Measurements from ENCODE around the gene CDK17.

Gene CDK17

DNA sequence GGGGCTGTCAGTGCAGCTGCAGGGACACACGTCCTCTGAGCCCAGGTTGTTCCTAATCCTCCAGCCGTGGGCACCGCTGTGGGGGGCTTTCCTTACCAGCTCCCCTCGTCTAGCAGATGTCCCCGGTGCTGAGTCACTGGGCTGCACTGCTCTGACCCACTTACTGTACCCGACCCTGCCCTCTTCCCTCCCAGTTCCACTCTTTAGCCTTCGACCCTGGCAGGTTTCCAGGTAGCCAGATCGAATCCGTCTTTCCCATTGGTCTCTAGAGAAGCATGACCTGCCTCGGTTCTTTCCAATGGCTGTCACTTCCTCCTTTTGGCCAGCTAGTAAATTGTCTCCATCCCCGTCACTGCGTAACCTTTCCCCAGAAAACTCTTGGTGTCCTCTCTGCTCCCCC is 157.6 kb downstream of the CDK17 start:
- TF ChIP-seq, protein P1, sequence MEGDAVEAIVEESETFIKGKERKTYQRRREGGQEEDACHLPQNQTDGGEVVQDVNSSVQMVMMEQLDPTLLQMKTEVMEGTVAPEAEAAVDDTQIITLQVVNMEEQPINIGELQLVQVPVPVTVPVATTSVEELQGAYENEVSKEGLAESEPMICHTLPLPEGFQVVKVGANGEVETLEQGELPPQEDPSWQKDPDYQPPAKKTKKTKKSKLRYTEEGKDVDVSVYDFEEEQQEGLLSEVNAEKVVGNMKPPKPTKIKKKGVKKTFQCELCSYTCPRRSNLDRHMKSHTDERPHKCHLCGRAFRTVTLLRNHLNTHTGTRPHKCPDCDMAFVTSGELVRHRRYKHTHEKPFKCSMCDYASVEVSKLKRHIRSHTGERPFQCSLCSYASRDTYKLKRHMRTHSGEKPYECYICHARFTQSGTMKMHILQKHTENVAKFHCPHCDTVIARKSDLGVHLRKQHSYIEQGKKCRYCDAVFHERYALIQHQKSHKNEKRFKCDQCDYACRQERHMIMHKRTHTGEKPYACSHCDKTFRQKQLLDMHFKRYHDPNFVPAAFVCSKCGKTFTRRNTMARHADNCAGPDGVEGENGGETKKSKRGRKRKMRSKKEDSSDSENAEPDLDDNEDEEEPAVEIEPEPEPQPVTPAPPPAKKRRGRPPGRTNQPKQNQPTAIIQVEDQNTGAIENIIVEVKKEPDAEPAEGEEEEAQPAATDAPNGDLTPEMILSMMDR (IDR thresholded peaks at IDR 0.05; ENCODE audit: low read depth, low read length) = no peak
- no peak for DNase-seq (ENCODE audit: low read depth in 2 of 2)
- H3K4me3 ChIP-seq (replicated peaks in 1 of 2; ENCODE audit: low read depth in 2 of 2, low read length in 2 of 2) = no peak overlapping the region

- peak; percentile 71 to 83 for DNase-seq (ENCODE audit: low read depth in 2 of 2)
- no peak overlapping the region for H3K4me3 ChIP-seq (replicated peaks in 1 of 2; ENCODE audit: low read depth in 2 of 2, low read length in 2 of 2)
- TF ChIP-seq, protein P1 (IDR thresholded peaks at IDR 0.05; ENCODE audit: low read depth, low read length) = no peak
Measured at GRCh38 chr12:96241846-96242256, 158.4 kb downstream of the CDK17 start.

DNA sequence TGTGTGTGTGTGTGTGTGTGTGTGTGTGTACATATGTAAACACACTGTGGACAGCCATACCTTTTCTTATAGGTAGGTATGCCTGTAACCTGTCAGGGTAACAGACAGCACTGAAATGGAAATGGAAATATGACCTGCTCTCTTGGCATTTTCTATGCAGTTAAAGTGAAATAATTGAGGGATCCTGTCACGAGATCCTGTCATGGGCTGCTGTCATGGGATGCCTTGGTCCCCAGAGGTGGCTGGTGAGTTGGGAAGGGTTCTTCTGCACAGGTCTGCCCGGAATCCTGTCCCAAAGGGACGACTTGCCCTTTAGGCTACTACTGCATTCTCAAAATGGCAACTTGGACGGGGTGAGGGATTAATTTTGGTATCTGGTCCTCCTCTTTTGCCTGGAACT is 158.8 kb downstream of the CDK17 start:
- TF ChIP-seq, protein P1 (IDR thresholded peaks at IDR 0.05; ENCODE audit: low read depth, low read length) = no peak
- no peak for DNase-seq (ENCODE audit: low read depth in 2 of 2)
- no peak overlapping the region for H3K4me3 ChIP-seq (replicated peaks in 1 of 2; ENCODE audit: low read depth in 2 of 2, low read length in 2 of 2)

GRCh38 chr12:96240656-96241055 is 159.6 kb downstream of the CDK17 start:
- DNase-seq (ENCODE audit: low read depth in 2 of 2) = no peak
- TF ChIP-seq, protein P1 (IDR thresholded peaks at IDR 0.05; ENCODE audit: low read depth, low read length) = no peak

DNA sequence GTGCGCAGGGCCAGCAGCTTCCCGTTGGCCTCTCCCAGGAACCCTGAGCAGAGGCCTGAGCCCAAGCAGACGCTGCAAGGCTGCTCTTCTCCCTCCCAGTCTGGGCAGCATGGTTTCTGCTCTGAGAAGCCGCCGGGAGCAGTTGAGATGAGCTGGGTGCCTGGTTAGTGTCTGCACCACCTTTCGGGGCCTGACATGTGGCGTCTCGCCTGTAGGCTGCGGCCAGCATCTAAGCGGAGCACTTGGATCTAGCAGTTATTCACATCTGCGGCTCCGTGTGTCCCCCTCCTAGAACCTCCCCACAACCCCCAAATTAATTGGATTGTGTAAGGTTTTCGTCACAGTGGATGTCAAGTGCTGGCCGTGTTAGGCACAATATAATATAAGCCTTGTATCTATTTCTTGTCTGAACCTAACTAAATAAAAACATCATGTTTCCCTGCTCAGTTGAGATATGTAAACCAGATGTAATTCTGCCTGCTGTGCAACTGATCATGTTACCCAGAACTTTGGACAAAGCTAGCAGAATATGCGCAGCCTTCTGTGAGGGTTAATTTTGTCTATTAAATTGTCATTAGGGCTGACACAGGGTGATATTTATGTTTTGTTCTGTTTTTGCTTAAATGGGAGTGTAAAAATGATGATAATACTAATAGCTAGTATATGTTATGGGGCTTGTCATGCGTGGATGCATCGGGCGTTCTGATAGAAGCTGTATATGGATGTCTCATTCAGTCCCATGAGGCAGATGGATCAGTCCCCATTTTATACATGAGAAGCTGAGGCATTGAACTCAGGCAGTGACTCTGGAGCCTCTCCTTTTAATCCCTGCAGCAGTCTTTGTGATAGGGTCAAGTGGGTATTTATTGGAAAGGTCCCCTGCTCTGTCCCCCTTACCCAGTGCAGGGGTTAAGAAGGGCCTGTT is 160.3 kb downstream of the CDK17 start:
- TF ChIP-seq, protein P1 (IDR thresholded peaks at IDR 0.05; ENCODE audit: low read depth, low read length) = no peak
- H3K4me3 ChIP-seq (replicated peaks in 1 of 2; ENCODE audit: low read depth in 2 of 2, low read length in 2 of 2) = no peak overlapping the region
- DNase-seq (ENCODE audit: low read depth in 2 of 2) = peak in 1 of 2 donors; percentile 70

More at GRCh38 chr12:96240656-96241055, 159.6 kb downstream of the CDK17 start:
- no peak overlapping the region for H3K4me3 ChIP-seq (replicated peaks in 1 of 2; ENCODE audit: low read depth in 2 of 2, low read length in 2 of 2)

- TF ChIP-seq, protein P1 (IDR thresholded peaks at IDR 0.05; ENCODE audit: low read depth, low read length) = no peak
- no peak overlapping the region for H3K4me3 ChIP-seq (replicated peaks in 1 of 2; ENCODE audit: low read depth in 2 of 2, low read length in 2 of 2)
- DNase-seq (ENCODE audit: low read depth in 2 of 2) = no peak
Measured at GRCh38 chr12:96238336-96239047, 161.7 kb downstream of the CDK17 start.

Measured in cardiac fibroblast (primary cell).